HG03060 (cell line): ENCODE results near the gene SPACA7.

ENCODE experiments used
- ATAC-seq: cut with Tn5 transposase; IDR thresholded peaks from one replicate; pipeline ENCODE4 v1.9.1; 2021; ENCODE audit warnings: low read depth, moderate number of reproducible peaks; ENCODE audit not compliant: unreplicated experiment

Gene SPACA7

DNA sequence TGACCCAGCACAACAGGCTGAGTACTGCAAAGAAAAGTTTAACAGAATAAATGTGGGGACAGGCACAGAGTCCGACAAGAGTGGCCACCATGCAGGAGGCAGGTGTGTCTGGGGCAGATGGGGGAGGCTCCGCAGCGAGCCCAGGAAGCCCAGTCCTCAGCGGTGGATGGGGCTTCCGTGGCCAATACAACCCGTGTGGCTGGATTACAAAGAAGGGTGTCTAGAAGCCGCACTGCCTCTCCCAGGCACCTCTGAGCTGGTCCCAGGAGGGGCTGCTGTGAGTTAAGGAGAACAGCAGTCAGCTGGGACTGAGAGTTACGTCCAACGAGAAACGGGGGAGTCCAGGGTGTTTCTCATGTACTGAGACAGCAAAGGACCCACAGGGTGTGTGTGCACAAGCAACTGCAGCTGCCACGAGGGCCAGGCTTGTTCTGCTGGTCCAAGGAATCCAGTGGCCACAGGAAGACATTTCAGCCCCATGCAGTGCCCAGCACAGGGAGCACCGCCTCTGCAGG lies 70.2 kb downstream of the SPACA7 start:
- ATAC-seq, result no peak

DNA sequence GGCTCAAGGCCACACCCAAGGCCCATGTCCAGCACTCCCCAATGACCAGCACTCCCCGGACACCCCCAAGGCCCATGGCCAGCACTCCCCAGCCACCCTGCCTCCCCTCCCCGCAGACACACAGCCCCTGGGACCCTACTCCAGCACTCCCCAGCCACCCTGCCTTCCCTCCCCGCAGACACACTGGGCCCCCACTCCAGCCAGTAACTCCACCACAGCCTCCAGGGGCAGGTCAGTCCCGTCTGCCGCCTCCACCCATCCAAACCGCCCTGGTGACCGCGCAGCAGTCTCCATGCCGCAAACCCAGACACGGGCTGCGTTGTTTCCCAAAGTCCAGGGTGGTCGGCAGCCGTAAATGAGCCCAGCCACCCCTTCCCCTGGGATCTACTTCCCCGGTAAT lies 70.7 kb downstream of the SPACA7 start:
- no peak for ATAC-seq

DNA sequence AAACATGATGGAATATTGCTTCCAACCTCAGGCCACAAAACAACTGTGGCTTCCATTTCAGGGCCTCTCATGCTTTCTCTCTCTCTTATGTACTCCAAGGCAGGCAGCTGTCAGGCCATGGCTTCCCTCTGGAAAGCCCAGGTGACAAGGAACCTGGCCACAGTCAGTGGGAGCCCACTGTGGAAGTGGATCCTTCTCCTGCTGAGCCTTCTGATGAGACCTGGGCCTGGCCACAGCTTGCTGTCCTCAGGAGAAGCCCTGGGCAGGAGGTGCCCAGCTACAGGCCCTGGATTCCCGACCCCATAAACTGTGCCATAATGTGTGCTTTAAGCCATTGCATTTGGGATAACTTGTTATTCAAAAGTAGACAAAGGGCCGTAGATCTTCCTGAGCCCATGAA lies 71.2 kb downstream of the SPACA7 start:
- no peak for ATAC-seq

DNA sequence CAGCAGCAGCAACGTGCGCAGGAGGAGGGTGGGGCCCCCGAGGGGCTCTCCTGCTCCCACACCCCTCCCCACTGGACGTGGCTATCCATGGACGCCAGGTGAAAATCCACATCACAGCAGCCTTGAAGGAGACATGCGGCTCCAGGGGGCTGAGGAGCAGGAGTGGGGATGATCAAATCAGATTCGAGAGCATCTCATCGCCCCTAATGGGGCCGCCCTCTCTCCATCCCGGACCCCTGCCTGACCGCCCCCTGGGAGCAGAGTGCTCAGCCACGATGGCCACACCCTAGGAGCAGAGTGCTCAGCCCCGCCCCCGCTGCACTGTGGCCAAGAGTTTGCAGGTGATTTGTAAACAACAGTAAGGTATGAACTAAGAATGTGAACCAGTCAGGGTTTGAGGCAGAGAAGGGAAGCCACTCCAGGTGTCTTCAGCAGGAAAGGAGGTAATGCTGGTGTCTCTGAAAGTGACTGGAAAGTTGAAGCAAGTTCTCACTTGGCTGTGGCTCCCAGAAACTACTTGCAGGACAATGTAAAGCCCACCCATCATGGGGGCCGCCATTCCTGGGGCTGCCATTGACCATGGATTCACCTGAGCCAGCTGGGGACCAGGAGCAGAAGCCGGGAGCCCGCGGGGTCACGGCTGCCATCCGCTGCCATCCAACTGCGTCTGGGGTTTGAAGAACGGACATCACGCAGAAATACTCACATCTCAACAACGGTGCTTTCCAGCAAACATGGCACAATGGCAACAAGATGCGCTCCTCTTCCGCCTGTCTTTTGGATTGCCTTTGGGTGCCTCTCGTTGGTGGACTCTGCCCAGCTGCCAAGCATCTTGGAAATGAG lies 71.8 kb downstream of the SPACA7 start:
- no peak for ATAC-seq

DNA sequence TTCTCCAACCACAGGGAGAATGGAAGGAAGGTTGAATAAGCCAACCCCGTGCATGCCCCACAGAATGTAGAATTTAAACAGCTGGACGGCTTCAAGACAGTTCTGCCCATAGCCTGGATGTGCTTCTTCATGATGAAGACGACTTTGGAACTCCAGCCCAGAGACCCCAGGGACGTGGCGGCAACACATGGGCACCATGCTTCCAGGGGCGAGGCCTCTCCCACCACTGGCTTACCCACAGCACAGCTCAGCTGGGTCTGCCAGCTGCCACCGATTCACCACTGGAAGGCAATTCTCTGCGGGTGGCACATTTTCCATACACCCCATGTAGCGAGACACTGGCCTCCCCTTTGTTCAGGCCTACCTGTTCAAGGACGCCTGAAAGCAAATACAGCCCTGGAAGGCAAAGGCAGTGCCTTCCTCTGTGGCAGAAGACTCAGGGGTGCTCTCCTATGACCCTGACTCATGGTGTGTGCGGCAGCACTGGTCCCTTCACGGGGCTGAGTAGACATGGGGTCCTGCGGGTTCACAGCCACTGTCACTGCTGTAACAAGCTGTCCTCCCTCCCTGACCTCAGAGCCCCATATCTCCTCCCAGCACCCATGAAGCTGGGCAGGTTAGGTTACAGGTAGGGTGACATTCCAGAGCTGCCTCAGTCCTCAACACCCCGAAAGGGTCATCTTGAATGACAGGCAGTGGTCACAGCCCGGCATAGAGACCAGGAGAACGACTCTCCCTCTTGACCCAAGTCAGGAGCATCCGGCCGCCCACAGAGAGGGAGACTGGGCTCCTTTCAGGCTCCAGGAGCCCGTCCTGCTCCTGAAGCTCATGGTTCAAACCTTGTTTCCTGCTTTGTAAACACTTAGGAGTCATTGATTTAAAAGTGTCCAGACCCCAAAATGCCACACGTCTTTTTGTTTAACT lies 72.7 kb downstream of the SPACA7 start:
- no peak for ATAC-seq

DNA sequence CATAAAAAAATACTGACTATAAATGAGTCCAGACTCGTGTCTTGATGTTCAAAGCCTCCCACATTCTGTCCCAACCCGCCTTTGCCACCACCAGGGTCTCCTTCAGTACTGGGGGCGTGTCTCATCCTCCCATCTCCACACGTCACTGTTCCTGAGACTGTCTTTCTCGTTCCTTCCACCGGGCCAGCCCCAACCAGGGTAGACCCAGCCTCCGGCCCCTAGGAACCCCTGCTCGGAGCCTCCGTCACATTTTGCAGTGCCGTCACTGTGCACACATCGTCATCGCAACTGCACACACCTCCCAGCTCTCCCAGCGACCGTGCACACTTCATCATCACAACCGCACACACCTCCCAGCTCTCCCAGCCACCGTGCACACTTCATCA lies 73.4 kb downstream of the SPACA7 start:
- no peak for ATAC-seq

DNA sequence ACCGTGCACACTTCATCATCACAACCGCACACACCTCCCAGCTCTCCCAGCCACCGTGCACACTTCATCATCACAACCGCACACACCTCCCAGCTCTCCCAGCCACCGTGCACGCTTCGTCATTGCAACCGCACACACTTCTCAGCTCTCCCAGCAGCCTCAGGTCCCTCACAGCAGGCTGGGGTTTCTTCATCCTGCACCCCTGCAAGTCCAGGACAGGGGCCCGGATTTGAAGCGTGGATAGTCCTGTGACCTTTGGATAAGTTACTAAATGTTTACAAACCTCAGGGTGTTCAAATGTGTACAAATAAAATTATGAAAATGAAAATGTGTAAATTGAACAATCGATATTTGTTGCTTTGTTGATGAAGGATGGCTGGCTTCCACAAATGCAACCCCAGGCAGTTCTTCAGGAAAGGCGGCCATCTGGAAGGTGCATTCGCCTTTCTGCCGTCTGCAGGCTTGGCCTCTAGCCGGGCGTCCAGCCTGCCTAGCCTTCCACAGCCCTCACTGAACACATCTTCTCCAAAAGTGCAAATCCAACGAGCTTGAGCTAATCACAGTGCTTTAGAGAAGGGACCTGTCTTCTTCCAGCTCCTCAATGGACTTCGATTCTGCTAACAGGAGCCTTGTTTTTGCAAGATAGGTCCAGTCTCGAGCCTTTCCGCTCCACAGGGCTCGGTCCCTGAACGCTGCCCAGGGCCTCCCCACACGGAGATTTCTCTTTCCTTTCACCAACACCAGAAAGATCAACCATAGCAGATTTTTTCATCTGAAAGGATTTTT lies 74.2 kb downstream of the SPACA7 start:
- no peak for ATAC-seq

DNA sequence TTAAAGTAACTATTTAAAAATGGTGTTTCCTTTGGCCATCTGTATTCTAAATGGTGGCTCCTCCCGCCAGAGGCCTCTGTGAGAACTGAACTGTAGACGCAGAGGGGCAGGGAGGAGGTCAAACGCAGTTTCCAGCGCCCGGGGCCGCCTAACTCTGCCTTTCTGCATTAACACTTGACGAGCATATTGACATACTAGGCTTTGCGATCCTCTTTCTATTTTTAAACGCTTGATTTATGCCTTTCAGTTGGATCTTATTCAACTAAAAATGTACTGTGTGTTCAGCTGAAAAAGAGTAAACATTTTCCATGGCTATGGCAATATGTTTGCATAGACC lies 74.7 kb downstream of the SPACA7 start:
- no peak for ATAC-seq

DNA sequence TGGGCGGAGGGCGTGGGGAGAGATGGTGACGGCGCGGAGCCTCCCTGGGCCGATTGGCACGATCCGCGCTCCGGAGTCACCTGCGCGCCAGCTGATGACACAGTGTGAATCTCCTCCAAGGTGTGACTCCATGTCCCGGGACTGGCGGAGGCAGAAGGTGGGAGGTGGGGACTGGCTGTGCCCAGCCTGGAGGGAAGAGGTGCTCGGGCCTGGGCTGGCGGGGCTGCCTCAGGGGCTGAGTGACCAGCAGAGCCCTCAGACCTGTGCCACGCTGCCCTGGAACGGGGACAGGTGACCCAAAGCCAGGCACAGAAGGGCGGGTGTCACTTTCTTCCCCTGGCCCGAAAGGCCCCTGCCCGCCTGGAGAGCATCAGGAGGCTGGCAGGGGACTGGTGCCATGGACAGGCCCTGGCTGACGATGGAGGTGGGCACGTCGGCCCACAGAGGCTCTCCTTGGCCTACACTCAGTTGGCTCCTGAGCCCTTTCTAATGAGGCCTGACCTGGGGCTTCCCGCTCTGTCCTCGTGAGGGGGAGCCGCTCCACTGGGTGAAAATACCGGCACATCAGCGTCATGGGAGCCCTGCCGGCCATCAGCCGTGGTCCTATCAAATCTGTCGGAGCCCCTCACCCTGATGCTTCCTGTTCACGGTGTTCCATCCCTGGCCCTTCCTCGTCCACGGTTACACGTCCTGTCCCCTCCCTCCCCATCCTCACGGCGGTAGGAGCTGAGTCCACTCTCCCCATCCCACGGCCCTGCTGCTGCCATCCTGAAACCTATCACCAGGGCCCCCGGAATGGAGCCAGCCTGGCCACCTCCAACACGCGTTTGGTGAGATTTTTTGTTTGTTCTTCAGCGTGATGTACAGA lies 75.6 kb downstream of the SPACA7 start:
- ATAC-seq, result no peak

DNA sequence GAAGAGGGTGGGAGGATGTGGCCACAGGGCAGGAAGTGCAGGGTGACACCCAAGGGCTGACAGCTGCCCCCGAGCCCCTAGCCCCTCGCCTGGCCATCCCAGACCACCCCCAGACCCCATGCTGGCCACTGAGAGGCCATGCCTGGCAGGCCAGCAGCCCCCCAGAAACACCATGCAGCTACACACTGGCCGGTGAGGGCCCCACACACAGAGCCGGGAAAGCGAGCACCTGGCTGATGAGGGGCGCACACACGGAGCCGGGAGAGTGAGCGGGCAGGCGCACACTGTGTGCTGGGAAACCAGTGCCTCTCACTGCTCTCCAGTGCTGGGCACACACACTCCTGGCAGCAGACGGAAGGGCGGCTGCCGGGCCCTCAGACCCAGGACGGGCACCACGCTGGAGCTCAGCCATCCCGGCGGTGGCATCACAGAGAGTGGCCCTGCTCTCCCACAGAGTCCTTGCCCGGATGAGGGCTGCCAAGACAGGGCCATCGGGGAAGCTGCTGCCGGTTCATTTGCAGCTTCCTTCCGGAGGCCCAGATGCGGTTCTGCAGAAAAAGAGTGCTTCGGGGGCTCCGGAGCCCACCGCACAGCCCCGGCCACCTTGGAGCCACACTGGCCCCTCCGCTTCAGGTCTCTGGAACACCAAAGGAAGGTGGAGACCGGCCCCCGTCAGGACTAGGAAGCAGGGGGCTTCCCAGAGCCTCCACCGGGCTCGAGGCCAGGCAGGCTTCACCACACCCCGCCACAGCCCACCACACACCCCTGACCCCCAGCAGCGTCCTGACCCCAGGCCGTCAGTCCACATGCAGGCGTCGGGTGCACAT lies 76.4 kb downstream of the SPACA7 start:
- ATAC-seq, result no peak

DNA sequence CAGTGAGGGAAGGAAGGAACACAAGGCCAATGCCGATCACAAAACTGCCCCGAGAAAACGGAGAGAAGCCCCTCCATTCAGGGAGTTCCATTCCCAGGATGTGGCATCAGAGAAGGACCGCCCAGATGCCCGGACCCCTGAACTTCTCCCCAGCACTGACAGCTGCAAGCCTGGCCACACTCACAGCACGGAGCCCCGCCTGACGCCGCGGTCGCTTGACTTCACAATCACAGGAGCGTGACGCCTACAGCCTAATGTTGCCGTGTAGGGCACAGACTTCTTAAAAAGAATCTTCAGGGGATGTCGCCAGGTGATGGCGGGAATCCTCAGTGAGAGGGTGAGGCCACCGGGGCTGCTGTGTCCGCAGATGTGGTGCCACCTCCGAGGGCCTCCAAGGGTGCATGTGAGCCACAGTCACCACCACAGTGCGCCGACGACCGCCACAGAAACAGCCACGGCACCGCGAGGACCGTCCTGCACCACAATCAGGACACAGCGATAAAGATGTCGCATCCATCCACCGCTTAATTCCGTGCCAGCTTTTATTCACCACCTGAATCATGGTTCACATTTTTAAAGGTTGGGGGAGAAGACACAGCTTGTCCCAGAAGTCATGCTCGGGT lies 77.2 kb downstream of the SPACA7 start:
- ATAC-seq, result no peak

DNA sequence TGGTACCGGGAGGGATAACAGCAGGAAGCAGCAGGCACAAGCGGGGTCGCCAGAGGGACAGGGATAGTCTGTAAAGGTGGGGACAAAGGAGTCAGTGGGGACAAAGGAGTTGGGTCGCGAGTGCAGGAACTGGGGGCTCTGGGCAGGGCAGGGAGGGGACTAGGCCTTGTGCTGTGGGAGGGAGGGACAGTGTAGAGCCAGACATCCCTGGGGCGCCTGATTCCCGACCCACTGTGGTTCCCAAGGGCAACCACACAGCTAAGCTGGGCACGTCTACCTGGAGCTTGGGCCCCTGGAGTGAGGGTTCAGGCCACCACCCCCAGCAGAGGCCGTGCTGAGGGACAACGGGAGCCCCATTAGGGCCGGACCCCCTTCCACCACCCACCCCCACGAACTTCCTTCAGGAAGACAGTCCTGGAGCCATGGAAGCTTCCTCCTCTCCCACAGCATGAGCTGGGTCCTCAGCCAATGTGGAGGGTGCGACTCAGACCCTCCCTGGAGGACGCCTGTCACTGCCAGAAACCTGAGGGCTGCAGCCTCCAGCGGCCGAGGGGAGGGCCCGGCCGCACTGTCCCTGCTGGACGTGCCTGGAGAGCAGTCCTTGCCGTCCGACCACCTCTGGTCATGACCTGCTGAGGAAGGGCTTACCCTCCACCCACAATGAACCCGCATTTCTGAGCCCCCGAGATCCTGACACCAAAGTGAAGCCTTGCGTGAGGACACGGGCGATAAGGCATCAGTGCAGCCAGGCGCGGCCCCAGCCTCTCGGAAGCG lies 77.9 kb downstream of the SPACA7 start:
- ATAC-seq, result no peak

DNA sequence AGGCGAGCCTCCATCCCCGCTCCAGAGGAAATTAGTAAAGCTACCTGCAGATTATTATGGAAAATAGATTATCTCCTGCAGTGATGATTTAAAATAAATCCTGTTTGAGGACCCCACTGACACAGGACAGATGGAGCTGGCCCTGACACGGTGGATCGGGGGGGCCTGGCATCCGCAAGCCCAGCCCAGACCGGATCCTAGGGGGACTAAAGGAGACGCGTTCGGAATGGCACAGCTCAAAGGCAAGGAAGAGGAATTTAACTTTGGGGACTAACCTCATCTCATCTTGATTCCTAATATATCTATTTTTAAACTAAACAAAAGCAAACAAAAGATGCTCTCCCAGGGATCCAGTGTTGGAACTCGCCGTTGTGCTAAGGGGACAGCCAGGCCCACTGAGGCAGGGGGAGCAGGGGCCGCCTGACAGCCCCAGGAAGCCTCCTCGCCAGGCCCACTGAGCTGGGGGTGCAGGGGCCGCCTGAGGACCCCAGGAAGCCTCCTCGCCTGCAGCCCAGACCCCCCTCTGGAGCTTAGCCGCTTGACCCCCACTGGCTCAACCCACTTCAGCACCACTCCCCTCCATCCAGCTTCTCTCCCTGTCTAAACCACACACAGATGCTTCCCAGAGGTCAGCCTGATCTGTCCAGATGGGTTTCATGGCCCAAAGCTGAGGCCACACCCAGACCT lies 78.6 kb downstream of the SPACA7 start:
- ATAC-seq, result no peak

DNA sequence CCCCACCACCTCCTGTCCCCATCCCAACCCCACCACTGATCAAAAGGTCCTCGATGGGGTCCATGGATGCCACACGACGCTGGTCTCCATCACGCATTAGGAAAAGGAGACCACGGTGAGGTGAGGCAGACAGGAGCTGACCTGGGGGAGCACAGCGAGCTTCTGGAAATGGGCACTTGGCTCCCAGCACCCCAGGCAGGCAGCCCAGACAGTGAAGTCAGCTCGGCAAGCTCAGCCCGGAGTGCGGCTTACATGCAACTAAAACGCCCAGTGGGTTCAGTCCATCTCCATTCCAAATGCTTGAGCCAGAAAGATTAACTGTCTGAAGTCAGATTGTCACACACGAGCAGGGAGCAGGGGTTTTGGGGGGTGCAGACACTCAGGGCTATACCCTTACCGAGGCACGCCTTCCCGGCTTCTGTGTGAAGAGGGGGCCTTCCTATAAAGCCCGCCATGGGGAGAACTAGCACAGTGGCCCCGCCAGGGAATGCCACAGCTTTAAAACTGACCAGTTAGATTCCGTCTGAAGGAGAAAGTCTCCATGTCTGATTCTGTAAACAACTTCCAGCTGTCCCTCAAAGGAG lies 79.4 kb downstream of the SPACA7 start:
- ATAC-seq, result no peak

DNA sequence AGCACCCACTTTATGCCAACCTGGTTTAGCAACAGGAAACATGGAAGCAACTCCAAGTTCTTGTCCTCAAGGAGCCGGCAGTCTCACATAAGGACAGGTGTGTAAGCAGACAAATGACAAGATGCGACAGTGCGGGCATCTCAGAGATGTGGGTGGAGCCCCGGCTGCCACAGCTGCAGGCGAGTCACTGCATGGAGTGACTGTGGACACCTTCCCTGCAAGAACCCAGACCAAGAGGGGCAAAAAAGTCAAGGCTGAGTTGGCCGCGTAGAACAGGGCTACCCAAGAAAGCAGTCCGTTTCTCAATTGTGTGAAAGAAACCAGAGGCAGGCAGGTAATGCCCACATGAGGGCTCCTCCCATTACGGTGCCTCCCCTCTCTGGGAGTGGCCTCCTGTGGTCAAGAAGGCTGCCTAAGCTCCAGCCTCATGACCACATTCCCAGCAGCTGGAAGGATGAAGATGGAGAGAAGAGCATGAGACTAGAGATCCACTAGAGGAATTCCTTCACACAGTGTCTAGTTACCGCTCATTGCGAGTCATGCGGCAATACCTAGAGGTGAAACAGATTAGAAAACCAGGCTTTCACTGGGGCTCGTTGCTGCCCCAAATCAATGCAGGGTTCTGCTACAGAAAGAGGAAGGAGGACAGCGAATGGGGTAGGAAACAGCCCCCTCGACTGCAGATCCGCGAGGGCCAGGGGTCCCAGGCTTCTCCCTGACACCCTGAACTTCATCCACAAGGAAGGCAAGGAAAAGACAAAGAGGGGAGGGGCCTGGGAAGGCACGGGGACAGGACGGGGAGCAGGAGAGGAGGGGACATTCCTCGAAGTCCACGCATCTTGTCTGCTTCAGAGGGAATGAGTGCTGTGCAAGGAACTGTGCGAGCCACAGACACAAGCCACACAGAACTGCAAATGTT lies 80.2 kb downstream of the SPACA7 start:
- ATAC-seq, result no peak

DNA sequence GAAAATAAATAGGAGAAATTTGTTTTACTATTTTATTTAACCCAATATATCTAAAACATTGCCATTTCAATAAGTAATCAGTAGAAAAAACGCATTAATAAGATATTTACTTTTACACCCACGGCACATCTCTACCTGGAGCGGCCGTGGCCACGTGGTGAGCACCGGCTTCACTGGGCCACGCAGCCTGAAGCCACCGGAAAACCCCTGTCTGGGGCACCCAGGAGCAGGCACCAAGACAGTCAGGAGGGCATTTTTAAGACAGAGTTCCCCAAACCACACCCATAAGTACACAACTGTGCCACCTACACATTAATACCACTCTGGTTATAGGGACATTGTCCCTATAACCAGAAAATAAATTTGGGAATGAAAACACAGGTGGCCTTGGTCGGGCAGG lies 80.9 kb downstream of the SPACA7 start:
- no peak for ATAC-seq
